GM19193 (cell line): ENCODE results near the gene KDM3A.

Experiments
- POLR2A ChIP-seq: IDR thresholded peaks from 4 replicates; pipeline ENCODE4 v1.6.1; 2011; ENCODE audit not compliant: insufficient read depth, insufficient read length; ENCODE audit errors: extremely low read depth

KDM3A gene

GRCh38 chr2:86446060-86446459 is 4.9 kb downstream of the KDM3A start:
- TF ChIP-seq POLR2A: no peak

DNA sequence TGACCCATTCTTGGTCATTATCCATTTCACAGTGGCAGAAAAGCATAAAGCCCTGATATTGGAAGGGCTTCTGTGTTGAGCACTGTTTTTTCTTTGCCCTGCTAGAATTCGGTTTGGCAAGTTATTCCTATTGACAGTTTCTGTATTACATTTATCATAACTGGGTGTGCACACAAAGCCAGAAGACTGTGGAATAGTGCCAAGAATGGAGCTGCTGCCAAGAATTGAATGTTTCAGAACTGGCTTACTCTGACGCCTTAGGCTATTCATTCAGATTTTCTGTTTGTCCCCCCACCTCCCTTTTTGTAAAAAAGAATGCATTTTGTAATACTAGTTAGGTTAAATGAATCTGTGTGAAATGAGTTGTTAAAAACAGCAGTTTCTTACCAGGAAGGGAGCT is 12.7 kb downstream of the KDM3A start:
- TF ChIP-seq POLR2A: no peak

DNA sequence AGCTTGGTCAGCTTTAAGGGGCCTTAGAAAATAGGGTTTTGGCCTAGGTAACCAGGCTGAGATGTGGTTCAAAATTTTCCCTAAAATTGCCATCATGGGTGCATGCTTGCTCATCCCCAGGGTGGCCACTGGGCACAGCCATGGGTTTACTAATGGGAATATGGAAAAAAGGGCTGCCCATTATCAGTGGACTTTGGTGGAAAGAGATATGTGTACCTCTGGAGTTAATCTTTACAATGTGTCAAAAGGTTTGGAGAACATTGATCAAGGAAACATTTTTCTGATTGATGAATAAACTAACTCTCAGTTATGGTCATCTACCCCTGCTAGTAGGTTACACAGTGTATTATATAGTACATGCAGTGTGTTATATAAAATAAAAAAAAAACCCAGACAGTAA is 13.1 kb downstream of the KDM3A start:
- no peak for TF ChIP-seq POLR2A

- no peak for TF ChIP-seq POLR2A
These were observed 14.0 kb downstream of the KDM3A start for GRCh38 chr2:86455181-86455580.

- TF ChIP-seq POLR2A: no peak
These were observed 20.0 kb downstream of the KDM3A start for GRCh38 chr2:86461042-86461743.

- no peak for TF ChIP-seq POLR2A
These were observed 23.5 kb downstream of the KDM3A start for GRCh38 chr2:86464652-86465051.

DNA sequence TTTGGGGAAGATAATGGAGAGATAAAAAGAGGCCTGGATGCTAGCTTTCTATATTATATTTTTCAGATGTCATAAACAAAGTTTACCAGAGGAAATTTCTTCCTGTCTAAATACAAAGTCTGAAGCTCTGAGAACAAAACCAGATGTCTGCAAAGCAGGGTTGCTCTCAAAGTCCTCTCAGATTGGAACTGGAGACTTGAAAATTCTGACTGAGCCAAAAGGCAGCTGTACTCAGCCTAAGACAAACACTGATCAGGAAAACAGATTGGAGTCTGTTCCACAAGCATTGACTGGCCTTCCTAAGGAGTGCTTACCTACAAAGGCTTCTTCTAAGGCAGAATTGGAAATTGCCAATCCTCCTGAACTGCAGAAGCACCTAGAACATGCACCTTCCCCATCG is 25.1 kb downstream of the KDM3A start:
- TF ChIP-seq POLR2A: no peak

GRCh38 chr2:86468162-86469033 is 27.2 kb downstream of the KDM3A start:
- TF ChIP-seq POLR2A: no peak

DNA sequence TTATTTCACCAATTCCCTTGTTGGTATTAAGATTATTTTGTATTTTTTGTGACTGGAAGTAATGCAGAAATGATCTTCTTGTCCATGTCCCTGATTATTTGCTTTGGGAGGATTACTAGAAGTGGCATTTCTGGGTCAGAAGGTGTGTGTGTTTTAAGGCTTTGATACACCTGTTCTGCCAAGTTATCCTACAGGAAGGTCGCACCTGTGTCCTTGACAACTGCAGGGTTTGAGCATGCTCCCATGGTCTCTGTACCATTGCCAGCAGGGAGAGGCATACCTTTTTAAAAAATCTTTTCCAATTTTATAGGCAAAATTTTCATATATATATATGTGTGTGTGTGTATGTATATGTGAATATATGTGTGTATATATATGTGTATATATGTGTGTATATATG is 29.7 kb downstream of the KDM3A start:
- TF ChIP-seq POLR2A: no peak

DNA sequence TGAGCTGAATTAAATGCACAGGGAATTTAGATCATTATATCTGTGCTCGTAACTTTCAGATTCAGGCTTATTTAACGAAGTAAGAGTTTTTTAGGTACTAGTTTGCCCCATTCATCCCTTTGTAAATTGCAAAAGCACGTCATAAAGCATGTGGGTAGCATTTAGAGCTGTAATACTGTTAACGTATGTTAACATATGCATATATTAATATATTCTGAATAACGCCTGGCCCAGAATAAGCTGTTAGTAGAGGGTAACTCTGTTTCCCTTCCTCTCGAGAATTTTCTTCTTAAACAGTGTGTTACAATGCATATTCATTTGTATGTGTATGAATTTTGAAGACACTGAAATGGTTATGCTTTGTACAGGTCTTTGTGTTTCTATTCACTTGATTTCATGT is 30.5 kb downstream of the KDM3A start:
- no peak for TF ChIP-seq POLR2A

GRCh38 chr2:86476092-86476491 is 34.9 kb downstream of the KDM3A start:
- no peak for TF ChIP-seq POLR2A

DNA sequence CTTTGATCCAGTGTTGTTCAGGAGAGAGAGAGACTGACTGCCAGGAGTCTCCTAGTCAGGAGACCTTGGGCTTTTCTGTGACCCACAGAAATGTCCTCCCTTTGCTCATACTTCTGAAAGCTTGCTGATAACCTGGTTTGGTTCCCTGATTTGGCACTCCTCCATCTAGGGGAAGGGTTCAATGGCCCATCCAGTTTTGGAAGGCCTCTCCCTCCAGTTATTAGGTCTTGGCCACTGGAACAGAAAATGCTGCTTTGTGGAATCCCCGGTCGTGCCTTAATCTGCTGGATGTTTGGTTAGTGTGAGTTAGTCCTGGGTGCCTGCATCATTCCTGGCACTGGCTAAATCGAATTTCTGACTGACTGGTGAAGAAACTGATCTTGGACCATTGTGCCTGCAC is 35.7 kb downstream of the KDM3A start:
- no peak for TF ChIP-seq POLR2A

- no peak for TF ChIP-seq POLR2A
These were observed 36.2 kb downstream of the KDM3A start for GRCh38 chr2:86477349-86477748.

DNA sequence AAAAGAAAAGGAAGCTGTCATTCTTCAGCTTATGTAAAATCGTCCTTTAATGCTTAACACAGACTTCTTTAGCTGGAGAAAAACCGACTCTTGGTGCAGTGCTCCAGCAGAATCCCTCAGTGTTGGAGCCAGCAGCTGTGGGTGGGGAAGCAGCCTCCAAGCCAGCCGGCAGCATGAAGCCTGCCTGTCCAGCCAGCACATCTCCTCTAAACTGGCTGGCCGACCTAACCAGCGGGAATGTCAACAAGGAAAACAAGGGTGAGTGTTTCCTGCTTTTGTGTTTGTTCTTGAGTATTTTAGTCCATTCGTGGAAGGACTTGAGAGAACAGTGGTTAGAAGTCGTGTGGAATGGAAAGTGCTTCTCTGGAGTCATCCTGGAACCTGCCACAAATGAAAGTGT is 38.9 kb downstream of the KDM3A start:
- TF ChIP-seq POLR2A: no peak

- TF ChIP-seq POLR2A: no peak
These were observed 40.9 kb downstream of the KDM3A start for GRCh38 chr2:86482034-86482433.

- TF ChIP-seq POLR2A: no peak
These were observed 43.2 kb downstream of the KDM3A start for GRCh38 chr2:86484385-86484784.

DNA sequence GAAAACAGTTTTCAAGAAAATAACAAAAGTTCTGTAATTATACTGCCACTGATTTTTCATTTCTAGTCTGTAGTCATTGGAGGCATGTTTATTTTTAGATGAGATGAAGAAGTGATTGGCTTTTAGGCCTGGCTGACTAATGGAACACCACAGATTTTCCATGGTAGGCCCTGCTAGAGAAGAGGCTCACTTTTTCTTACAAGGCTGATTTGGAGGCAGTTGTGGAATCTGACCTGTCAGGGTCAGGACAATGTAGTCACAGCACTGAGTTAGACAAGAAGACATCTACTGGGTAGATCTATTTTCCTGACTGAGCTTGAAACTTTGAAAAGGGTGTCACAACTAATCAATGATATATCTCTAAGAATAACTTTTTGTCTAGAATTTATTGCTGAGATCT is 43.9 kb downstream of the KDM3A start:
- no peak for TF ChIP-seq POLR2A

- no peak for TF ChIP-seq POLR2A
These were observed 44.6 kb downstream of the KDM3A start for GRCh38 chr2:86485802-86486201.
